ENCODE data around the gene BCL2. TPM values are rescaled to one million over a fixed set of nuclear protein-coding genes. Genes with fewer than 3 reads are reported as not detected.

BCL2 gene
- total RNA-seq, 1 experiment from 2014 or later, result 1.3 TPM

DNA sequence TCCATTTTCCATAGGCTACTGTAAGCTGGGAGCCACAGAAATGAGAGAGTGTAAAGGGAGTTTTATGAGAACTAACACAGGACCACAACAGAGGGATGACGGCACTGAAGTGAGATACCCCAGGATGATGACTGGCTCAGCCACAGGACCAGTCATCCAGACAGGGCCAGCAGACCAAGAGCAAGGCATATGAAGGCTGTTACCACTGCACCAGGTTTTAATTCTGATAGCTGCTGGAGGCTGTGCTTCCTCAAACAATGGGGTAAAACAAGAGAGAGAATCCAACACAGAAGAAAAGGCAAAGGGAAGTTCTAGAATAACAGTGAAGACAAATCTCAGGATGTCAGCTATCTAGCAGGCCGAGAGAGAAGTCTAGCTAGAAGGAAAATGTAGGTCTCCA lies 94.9 kb downstream of the BCL2 start:
- H3K4me3 Mint-ChIP-seq, result no peak overlapping the region
- Histone ChIP-seq H3K4me1 (ENCODE audit: insufficient read depth, low read length) (no peaks in the 10 kb centered on the region), H3K79me2 (ENCODE audit: insufficient read depth, low read length) (no peaks in the 10 kb centered on the region), H3K14ac (ENCODE audit: insufficient read depth, low read length) (no peak overlapping the region), H2BK5ac (ENCODE audit: insufficient read length, low read length) (no peak overlapping the region), H3K23me2 (ENCODE audit: insufficient read length, low read depth, low read length, poor library complexity, severe bottlenecking) (no peaks in the 10 kb centered on the region), H3K27ac (ENCODE audit: insufficient read length, low read depth, low read length) (no peak overlapping the region), H2BK20ac (ENCODE audit: low read depth, low read length, poor library complexity, severe bottlenecking) (no peak overlapping the region), H2AK5ac (ENCODE audit: insufficient read length, low read length) (no peak overlapping the region), H2BK120ac (ENCODE audit: low read depth, low read length, poor library complexity, severe bottlenecking) (no peak overlapping the region), H3K9ac (ENCODE audit: extremely low read depth, insufficient read length, low read length) (no peak overlapping the region), H2BK12ac (ENCODE audit: insufficient read length, low read depth, low read length) (no peak overlapping the region), H3K79me1 (ENCODE audit: insufficient read depth, low read depth, low read length, poor library complexity, severe bottlenecking) (no peaks in the 10 kb centered on the region), H3K18ac (ENCODE audit: insufficient read length, low read depth, low read length) (no peak overlapping the region), H3K56ac (ENCODE audit: insufficient read length, low read depth, low read length) (no peak overlapping the region), H3K4ac (ENCODE audit: low read depth, low read length) (no peak overlapping the region), H2BK15ac (ENCODE audit: low read depth, low read length) (no peak overlapping the region), H3K4me2 (ENCODE audit: insufficient read depth, insufficient read length, low read length) (no peak overlapping the region), H3K23ac (ENCODE audit: insufficient read length, low read depth, low read length) (no peak overlapping the region), H4K20me1 (ENCODE audit: control insufficient read depth, insufficient read depth, insufficient read length) (no peaks in the 10 kb centered on the region), H2AFZ (ENCODE audit: low read length) (no peak overlapping the region), H4K8ac (replicated peaks; ENCODE audit: insufficient read length, low read depth, low read length) (no peak overlapping the region), H4K91ac (ENCODE audit: insufficient read length, low read depth, low read length) (no peak overlapping the region), H3T11ph (ENCODE audit: low read length) (no peak overlapping the region), H3K27me3 (ENCODE audit: insufficient read depth, low read length) (no peaks in the 10 kb centered on the region), H4K5ac (ENCODE audit: insufficient read length, low read depth, low read length) (no peak overlapping the region), H3K9me3 (ENCODE audit: control insufficient read depth, low read depth, low read length) (no peaks in the 10 kb centered on the region)
- no peak overlapping the region for H3K27ac Mint-ChIP-seq
- WGBS (ENCODE audit: extremely low coverage, insufficient read length, low lambda C conversion rate), result no CpG with 5 or more reads among the region's 2 CpGs
- H3K27me3 Mint-ChIP-seq (ENCODE audit: low read depth), result peaks cover 3% of the 10 kb centered on the region
- H3K4me1 Mint-ChIP-seq, result no peaks in the 10 kb centered on the region
- H3K9me3 Mint-ChIP-seq, result peaks cover 8 to 9% of the 10 kb centered on the region in 2 experiments; a peak in 4 of 5 replicates
- no peak for DNase-seq
- no peaks in the 10 kb centered on the region for H3K36me3 Mint-ChIP-seq (ENCODE audit: insufficient read depth in 1 of 3, low read depth in 3 of 3)
- TF ChIP-seq, protein P1, sequence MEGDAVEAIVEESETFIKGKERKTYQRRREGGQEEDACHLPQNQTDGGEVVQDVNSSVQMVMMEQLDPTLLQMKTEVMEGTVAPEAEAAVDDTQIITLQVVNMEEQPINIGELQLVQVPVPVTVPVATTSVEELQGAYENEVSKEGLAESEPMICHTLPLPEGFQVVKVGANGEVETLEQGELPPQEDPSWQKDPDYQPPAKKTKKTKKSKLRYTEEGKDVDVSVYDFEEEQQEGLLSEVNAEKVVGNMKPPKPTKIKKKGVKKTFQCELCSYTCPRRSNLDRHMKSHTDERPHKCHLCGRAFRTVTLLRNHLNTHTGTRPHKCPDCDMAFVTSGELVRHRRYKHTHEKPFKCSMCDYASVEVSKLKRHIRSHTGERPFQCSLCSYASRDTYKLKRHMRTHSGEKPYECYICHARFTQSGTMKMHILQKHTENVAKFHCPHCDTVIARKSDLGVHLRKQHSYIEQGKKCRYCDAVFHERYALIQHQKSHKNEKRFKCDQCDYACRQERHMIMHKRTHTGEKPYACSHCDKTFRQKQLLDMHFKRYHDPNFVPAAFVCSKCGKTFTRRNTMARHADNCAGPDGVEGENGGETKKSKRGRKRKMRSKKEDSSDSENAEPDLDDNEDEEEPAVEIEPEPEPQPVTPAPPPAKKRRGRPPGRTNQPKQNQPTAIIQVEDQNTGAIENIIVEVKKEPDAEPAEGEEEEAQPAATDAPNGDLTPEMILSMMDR (conservative IDR thresholded peaks at IDR 0.05), result no peak

All from H9 (cell line).